Bronchus fibroblast of lung (primary cell): ENCODE results near the gene LEP. TPM values are rescaled to one million over a fixed set of nuclear protein-coding genes. Genes with fewer than 3 reads are reported as not detected.

ENCODE experiments used
- total RNA-seq: library from RNA; depleted of rRNA; stranded (reverse); fragments of >200 nt; gene quantifications from 2 replicates; pipeline ENCODE4 v1.2.3, GENCODE V29; 2015

LEP gene
- total RNA-seq, result not detected in 2 replicates

DNA sequence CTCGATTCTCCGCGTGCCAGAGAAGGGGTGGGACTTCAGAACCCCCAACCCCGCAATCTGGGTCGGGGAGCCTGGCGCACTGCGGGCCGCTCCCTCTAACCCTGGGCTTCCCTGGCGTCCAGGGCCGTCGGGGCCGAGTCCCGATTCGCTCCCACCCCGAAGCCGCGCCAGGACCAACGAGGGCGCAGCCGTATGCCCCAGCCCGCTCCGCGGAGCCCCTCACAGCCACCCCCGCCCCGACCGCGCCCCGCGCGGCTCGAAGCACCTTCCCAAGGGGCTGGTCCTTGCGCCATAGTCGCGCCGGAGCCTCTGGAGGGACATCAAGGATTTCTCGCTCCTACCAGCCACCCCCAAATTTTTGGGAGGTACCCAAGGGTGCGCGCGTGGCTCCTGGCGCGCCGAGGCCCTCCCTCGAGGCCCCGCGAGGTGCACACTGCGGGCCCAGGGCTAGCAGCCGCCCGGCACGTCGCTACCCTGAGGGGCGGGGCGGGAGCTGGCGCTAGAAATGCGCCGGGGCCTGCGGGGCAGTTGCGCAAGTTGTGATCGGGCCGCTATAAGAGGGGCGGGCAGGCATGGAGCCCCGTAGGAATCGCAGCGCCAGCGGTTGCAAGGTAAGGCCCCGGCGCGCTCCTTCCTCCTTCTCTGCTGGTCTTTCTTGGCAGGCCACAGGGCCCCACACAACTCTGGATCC, at the start of gene LEP:
Gene LEP (plus strand): TSS at position 583 of the 691 bp plus-strand sequence. CDS start 10,741 bp downstream, outside the sequence.

Other genes with a start within 250 kb of the LEP start
- 0.45 and 1.2 TPM in 2 replicates for gene LRRC4, start 209.8 kb upstream of the LEP start, total RNA-seq
- 14.5 and 23.8 TPM in 2 replicates for gene RBM28, start 102.6 kb downstream of the LEP start, total RNA-seq
- gene PRRT4, start 120.4 kb downstream of the LEP start, total RNA-seq, result 0.17 TPM in 1 of 2 replicates, not detected in the other
- 85.6 and 91.0 TPM in 2 replicates for gene IMPDH1, start 168.7 kb downstream of the LEP start, total RNA-seq
- 18.5 and 24.1 TPM in 2 replicates for gene HILPDA, start 214.6 kb downstream of the LEP start, total RNA-seq
- gene METTL2B, start 235.5 kb downstream of the LEP start, total RNA-seq, result 30.2 and 30.9 TPM in 2 replicates